GM23338 (cell line): ENCODE results near the gene ADGRL3. TPM values are rescaled to one million over a fixed set of nuclear protein-coding genes. Genes with fewer than 3 reads are reported as not detected.

Experiments used
- ATAC-seq: fragments of 200-7000 bp; cut with Tn5 transposase; 3 replicates; pipeline ENCODE4 v1.9.1; 2020
- DNase-seq: peaks from one replicate; pipeline ENCODE4 v3.0.0-alpha.2; 2015; ENCODE audit warnings: low spot score
- H2AFZ ChIP-seq: fragments of 200-600 bp; sonication (generic); 2 replicates; pipeline ENCODE4 v1.8.0; 2016; ENCODE audit warnings: antibody characterized with exemption, mild to moderate bottlenecking, moderate library complexity
- H3F3A ChIP-seq: fragments of 200-600 bp; sonication (generic); replicated peaks from 2 replicates; pipeline ENCODE4 v1.8.0; 2017; ENCODE audit warnings: antibody characterized with exemption, mixed run types, low read depth
- H3K27ac ChIP-seq: fragments of 200-600 bp; sonication (generic); 2 replicates; pipeline ENCODE4 v1.6.1; 2016; ENCODE audit warnings: low read depth
- H3K27me3 ChIP-seq: fragments of 200-600 bp; sonication (generic); 2 replicates; pipeline ENCODE4 v1.8.0; 2016; ENCODE audit warnings: mild to moderate bottlenecking, mixed run types, moderate library complexity; ENCODE audit not compliant: insufficient read depth
- H3K36me3 ChIP-seq: fragments of 200-600 bp; sonication (generic); 2 replicates; pipeline ENCODE4 v1.8.0; 2016; ENCODE audit warnings: mild to moderate bottlenecking; ENCODE audit not compliant: insufficient read depth
- H3K4me1 ChIP-seq: fragments of 200-600 bp; sonication (generic); 2 replicates; pipeline ENCODE4 v1.8.0; 2016; ENCODE audit warnings: mild to moderate bottlenecking, moderate library complexity; ENCODE audit not compliant: insufficient read depth
- H3K4me2 ChIP-seq: fragments of 200-600 bp; sonication (generic); 2 replicates; pipeline ENCODE4 v1.7.1; 2017; ENCODE audit warnings: mixed run types
- H3K4me3 ChIP-seq: fragments of 200-600 bp; sonication (generic); 2 replicates; pipeline ENCODE4 v1.6.1; 2016; ENCODE audit warnings: mixed run types
- H3K79me2 ChIP-seq: fragments of 200-600 bp; sonication (generic); replicated peaks from 2 replicates; pipeline ENCODE4 v1.8.0; 2017; ENCODE audit warnings: mild to moderate bottlenecking; ENCODE audit not compliant: insufficient read depth
- H3K9me2 ChIP-seq: fragments of 200-600 bp; sonication (generic); 2 replicates; pipeline ENCODE4 v1.8.0; 2017; ENCODE audit not compliant: insufficient read depth
- H4K20me1 ChIP-seq: fragments of 200-600 bp; sonication (generic); replicated peaks from 2 replicates; pipeline ENCODE4 v1.8.0; 2017; ENCODE audit warnings: mild to moderate bottlenecking; ENCODE audit not compliant: insufficient read depth
- H3K27ac Mint-ChIP-seq: 2 replicates; pipeline ENCODE4 v1.8.0; 2020; ENCODE audit warnings: inconsistent platforms, mild to moderate bottlenecking, moderate library complexity, mixed read lengths
- H3K27me3 Mint-ChIP-seq: 3 replicates; pipeline ENCODE4 v1.8.0; 2022; ENCODE audit warnings: low read depth, mild to moderate bottlenecking, moderate library complexity, mixed read lengths, inconsistent platforms; ENCODE audit not compliant: insufficient read depth, poor library complexity
- H3K36me3 Mint-ChIP-seq: 3 replicates; pipeline ENCODE4 v1.8.0; 2021; ENCODE audit warnings: low read depth, mild to moderate bottlenecking, inconsistent platforms, moderate library complexity, mixed read lengths
- H3K4me1 Mint-ChIP-seq: 3 replicates; pipeline ENCODE4 v1.8.0; 2020; ENCODE audit warnings: mild to moderate bottlenecking, inconsistent platforms, mixed read lengths
- H3K4me3 Mint-ChIP-seq: 3 replicates; pipeline ENCODE4 v1.8.0; 2021; ENCODE audit warnings: moderate library complexity, mild to moderate bottlenecking, inconsistent platforms, mixed read lengths
- H3K9me3 Mint-ChIP-seq: 3 replicates; pipeline ENCODE4 v1.8.0; 2020; ENCODE audit warnings: moderate library complexity, mild to moderate bottlenecking, inconsistent platforms, mixed read lengths
- CREB1 ChIP-seq: fragments of 250-450 bp; sonication (Bioruptor Pico); IDR thresholded peaks from 2 replicates; pipeline ENCODE4 v1.5.0; 2020; ENCODE audit warnings: low read depth, mild to moderate bottlenecking, moderate library complexity
- ETS1 ChIP-seq: IDR thresholded peaks from 2 replicates; pipeline ENCODE4 v1.6.1; 2016; ENCODE audit warnings: antibody characterized with exemption
- EZH2 ChIP-seq: fragments of 200-600 bp; sonication (generic); IDR thresholded peaks from one replicate; pipeline ENCODE4 v1.8.0; 2017; ENCODE audit warnings: antibody characterized with exemption, mild to moderate bottlenecking, low read depth; ENCODE audit not compliant: unreplicated experiment
- EZH2phosphoT487 ChIP-seq: fragments of 200-600 bp; sonication (generic); IDR thresholded peaks from one replicate; pipeline ENCODE4 v1.8.1; 2018; ENCODE audit warnings: antibody characterized with exemption; ENCODE audit not compliant: unreplicated experiment
- JUNB ChIP-seq: IDR thresholded peaks from one replicate; pipeline ENCODE4 v1.6.1; 2016; ENCODE audit warnings: antibody characterized with exemption; ENCODE audit not compliant: unreplicated experiment
- NANOG ChIP-seq: IDR thresholded peaks from 2 replicates; pipeline ENCODE4 v1.6.1; 2016; ENCODE audit warnings: antibody characterized with exemption, borderline replicate concordance
- STAT1 ChIP-seq: IDR thresholded peaks from one replicate; pipeline ENCODE4 v1.6.1; 2016; ENCODE audit warnings: antibody characterized with exemption; ENCODE audit not compliant: unreplicated experiment
- ZNF114 ChIP-seq: fragments of 250-450 bp; sonication (Bioruptor Pico); IDR thresholded peaks from 2 replicates; pipeline ENCODE4 v1.5.0; 2020; ENCODE audit warnings: mild to moderate bottlenecking, moderate library complexity
- ZNF331 ChIP-seq: fragments of 250-450 bp; sonication (Bioruptor Pico); IDR thresholded peaks from 2 replicates; pipeline ENCODE4 v1.5.0; 2020; ENCODE audit warnings: low read depth, mild to moderate bottlenecking, moderate library complexity
- polyA plus RNA-seq: library from polyadenylated mRNA; unstranded; fragments of >200 nt; fragmentation: Nextera tagmentation; extraction: Ambion mirVana; gene quantifications from 2 replicates; pipeline ENCODE4 v1.2.1, GENCODE V29; 2016
- total RNA-seq: library from RNA; depleted of rRNA; stranded (reverse); fragments of >200 nt; shearing (Covaris generic); gene quantifications from 2 replicates; pipeline ENCODE4 v1.2.3, GENCODE V29; 2014
- TF ChIP-seq, protein P1 (sequence below): fragments of 250-450 bp; sonication (Bioruptor Pico); IDR thresholded peaks from 2 replicates; pipeline ENCODE4 v1.5.0; 2020; ENCODE audit warnings: mild to moderate bottlenecking, moderate library complexity

Gene ADGRL3
- total and polyA plus RNA-seq, 2 experiments from 2014 or later = 9.7 to 16.5 TPM

GRCh38 chr4:61277785-61278760, 77.9 kb downstream of the ADGRL3 start:
- DNase-seq (no peak), ATAC-seq (no peak)
- H3F3A ChIP-seq = no peaks in the 10 kb centered on the region
- H3K4me1 Mint-ChIP-seq = peaks cover 11% of the 10 kb centered on the region
- H3K79me2 ChIP-seq = peaks cover 4% of the 10 kb centered on the region; the same call in 1 of the 2 replicates
- peaks cover 3% of the 10 kb centered on the region for H3K4me1 ChIP-seq
- no peaks in the 10 kb centered on the region for H3K36me3 Mint-ChIP-seq
- TF ChIP-seq STAT1 = no peak
- TF ChIP-seq NANOG = no peak
- no peak for TF ChIP-seq EZH2
- TF ChIP-seq CREB1 (CRISPR knock-in tag) = no peak
- H3K27me3 Mint-ChIP-seq = peaks cover 5% of the 10 kb centered on the region
- no peak overlapping the region for H2AFZ ChIP-seq
- H3K27me3 ChIP-seq = no peaks in the 10 kb centered on the region
- H3K27ac ChIP-seq = no peak overlapping the region
- H3K27ac Mint-ChIP-seq = peak overlapping the region; percentile 78
- no peak overlapping the region for H3K4me3 Mint-ChIP-seq
- no peaks in the 10 kb centered on the region for H3K9me3 Mint-ChIP-seq
- H3K4me3 ChIP-seq = no peak overlapping the region
- H3K9me2 ChIP-seq = no peaks in the 10 kb centered on the region
- no peak overlapping the region for H3K4me2 ChIP-seq
- H4K20me1 ChIP-seq = no peaks in the 10 kb centered on the region
- H3K36me3 ChIP-seq = no peaks in the 10 kb centered on the region

DNA sequence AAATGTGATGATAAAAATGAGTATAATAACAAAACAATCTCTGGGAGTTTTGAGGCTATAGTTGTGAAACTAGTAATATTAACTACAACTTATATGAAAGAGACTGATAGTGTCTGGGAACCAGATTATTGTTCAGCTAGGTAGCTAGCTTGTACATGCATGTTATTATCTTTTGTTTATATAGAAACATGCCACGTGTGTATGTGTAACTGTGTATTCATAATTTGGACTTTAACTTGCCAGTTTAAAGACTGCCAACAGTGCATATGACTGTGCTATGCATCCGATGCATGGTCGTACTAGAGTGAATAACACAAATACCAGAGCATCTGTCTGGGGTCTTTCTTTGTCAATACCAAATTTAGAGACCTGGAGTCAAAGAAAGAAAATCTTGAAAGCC, 92.2 kb downstream of the ADGRL3 start:
- H3K27ac Mint-ChIP-seq = no peak overlapping the region
- H3K27me3 ChIP-seq = no peaks in the 10 kb centered on the region
- TF ChIP-seq ETS1 = no peak
- TF ChIP-seq STAT1 = no peak
- TF ChIP-seq, protein P1, sequence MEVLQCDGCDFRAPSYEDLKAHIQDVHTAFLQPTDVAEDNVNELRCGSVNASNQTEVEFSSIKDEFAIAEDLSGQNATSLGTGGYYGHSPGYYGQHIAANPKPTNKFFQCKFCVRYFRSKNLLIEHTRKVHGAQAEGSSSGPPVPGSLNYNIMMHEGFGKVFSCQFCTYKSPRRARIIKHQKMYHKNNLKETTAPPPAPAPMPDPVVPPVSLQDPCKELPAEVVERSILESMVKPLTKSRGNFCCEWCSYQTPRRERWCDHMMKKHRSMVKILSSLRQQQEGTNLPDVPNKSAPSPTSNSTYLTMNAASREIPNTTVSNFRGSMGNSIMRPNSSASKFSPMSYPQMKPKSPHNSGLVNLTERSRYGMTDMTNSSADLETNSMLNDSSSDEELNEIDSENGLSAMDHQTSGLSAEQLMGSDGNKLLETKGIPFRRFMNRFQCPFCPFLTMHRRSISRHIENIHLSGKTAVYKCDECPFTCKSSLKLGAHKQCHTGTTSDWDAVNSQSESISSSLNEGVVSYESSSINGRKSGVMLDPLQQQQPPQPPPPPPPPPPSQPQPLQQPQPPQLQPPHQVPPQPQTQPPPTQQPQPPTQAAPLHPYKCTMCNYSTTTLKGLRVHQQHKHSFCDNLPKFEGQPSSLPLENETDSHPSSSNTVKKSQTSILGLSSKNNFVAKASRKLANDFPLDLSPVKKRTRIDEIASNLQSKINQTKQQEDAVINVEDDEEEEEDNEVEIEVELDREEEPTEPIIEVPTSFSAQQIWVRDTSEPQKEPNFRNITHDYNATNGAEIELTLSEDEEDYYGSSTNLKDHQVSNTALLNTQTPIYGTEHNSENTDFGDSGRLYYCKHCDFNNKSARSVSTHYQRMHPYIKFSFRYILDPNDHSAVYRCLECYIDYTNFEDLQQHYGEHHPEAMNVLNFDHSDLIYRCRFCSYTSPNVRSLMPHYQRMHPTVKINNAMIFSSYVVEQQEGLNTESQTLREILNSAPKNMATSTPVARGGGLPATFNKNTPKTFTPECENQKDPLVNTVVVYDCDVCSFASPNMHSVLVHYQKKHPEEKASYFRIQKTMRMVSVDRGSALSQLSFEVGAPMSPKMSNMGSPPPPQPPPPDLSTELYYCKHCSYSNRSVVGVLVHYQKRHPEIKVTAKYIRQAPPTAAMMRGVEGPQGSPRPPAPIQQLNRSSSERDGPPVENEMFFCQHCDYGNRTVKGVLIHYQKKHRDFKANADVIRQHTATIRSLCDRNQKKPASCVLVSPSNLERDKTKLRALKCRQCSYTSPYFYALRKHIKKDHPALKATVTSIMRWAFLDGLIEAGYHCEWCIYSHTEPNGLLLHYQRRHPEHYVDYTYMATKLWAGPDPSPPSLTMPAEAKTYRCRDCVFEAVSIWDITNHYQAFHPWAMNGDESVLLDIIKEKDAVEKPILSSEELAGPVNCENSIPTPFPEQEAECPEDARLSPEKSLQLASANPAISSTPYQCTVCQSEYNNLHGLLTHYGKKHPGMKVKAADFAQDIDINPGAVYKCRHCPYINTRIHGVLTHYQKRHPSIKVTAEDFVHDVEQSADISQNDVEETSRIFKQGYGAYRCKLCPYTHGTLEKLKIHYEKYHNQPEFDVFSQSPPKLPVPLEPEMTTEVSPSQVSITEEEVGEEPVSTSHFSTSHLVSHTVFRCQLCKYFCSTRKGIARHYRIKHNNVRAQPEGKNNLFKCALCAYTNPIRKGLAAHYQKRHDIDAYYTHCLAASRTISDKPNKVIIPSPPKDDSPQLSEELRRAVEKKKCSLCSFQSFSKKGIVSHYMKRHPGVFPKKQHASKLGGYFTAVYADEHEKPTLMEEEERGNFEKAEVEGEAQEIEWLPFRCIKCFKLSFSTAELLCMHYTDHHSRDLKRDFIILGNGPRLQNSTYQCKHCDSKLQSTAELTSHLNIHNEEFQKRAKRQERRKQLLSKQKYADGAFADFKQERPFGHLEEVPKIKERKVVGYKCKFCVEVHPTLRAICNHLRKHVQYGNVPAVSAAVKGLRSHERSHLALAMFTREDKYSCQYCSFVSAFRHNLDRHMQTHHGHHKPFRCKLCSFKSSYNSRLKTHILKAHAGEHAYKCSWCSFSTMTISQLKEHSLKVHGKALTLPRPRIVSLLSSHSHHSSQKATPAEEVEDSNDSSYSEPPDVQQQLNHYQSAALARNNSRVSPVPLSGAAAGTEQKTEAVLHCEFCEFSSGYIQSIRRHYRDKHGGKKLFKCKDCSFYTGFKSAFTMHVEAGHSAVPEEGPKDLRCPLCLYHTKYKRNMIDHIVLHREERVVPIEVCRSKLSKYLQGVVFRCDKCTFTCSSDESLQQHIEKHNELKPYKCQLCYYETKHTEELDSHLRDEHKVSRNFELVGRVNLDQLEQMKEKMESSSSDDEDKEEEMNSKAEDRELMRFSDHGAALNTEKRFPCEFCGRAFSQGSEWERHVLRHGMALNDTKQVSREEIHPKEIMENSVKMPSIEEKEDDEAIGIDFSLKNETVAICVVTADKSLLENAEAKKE (CRISPR knock-in tag) = no peak
- TF ChIP-seq JUNB = no peak
- no peak for TF ChIP-seq ZNF114 (CRISPR knock-in tag)
- no peak for TF ChIP-seq CREB1 (CRISPR knock-in tag)
- no peak for TF ChIP-seq EZH2phosphoT487
- no peak for TF ChIP-seq ZNF331 (CRISPR knock-in tag)

More for the DNA sequence above, 92.2 kb downstream of the ADGRL3 start:
- ATAC-seq = no peak
- Histone ChIP-seq H2AFZ (no peak overlapping the region), H3K4me1 (peaks cover 17% of the 10 kb centered on the region), H3K79me2 (no peaks in the 10 kb centered on the region), H3K4me3 (no peak overlapping the region), H3K36me3 (no peaks in the 10 kb centered on the region), H4K20me1 (no peaks in the 10 kb centered on the region), H3F3A (no peaks in the 10 kb centered on the region), H3K9me2 (no peaks in the 10 kb centered on the region), H3K27ac (no peak overlapping the region), H3K4me2 (no peak overlapping the region)
- no peaks in the 10 kb centered on the region for H3K36me3 Mint-ChIP-seq
- H3K4me1 Mint-ChIP-seq = peaks cover 39% of the 10 kb centered on the region
- peaks cover 2% of the 10 kb centered on the region for H3K27me3 Mint-ChIP-seq
- H3K4me3 Mint-ChIP-seq = no peak overlapping the region
- DNase-seq = no peak
- H3K9me3 Mint-ChIP-seq = no peaks in the 10 kb centered on the region
